ENCODE results near the gene RHBDD1.

The RHBDD1 gene

GRCh38 chr2:226909836-226910235 lies 74.0 kb downstream of the RHBDD1 start:
- H3K27ac ChIP-seq, result no peak overlapping the region
- TF ChIP-seq ZFX (IDR thresholded peaks at IDR 0.05), result no peak
- TF ChIP-seq CTCF (conservative IDR thresholded peaks at IDR 0.05), result no peak

GRCh38 chr2:226910384-226910783 lies 74.5 kb downstream of the RHBDD1 start:
- TF ChIP-seq CTCF (conservative IDR thresholded peaks at IDR 0.05), result no peak
- TF ChIP-seq ZFX (IDR thresholded peaks at IDR 0.05), result no peak
- H3K27ac ChIP-seq, result no peak overlapping the region

GRCh38 chr2:226911932-226912331 lies 76.1 kb downstream of the RHBDD1 start:
- no peak overlapping the region for H3K27ac ChIP-seq
- TF ChIP-seq CTCF (conservative IDR thresholded peaks at IDR 0.05) (no peak), ZFX (IDR thresholded peaks at IDR 0.05) (no peak)

GRCh38 chr2:226913641-226914040 lies 77.8 kb downstream of the RHBDD1 start:
- H3K27ac ChIP-seq, result no peak overlapping the region
- TF ChIP-seq CTCF (conservative IDR thresholded peaks at IDR 0.05) (no peak), ZFX (IDR thresholded peaks at IDR 0.05) (no peak)

GRCh38 chr2:226915846-226916360 lies 80.0 kb downstream of the RHBDD1 start:
- no peak overlapping the region for H3K27ac ChIP-seq
- TF ChIP-seq ZFX (IDR thresholded peaks at IDR 0.05), result no peak
- no peak for TF ChIP-seq CTCF (conservative IDR thresholded peaks at IDR 0.05)

- H3K27ac ChIP-seq, result no peak overlapping the region
- TF ChIP-seq CTCF (conservative IDR thresholded peaks at IDR 0.05) (no peak), ZFX (IDR thresholded peaks at IDR 0.05) (no peak)
These were observed 80.8 kb downstream of the RHBDD1 start for GRCh38 chr2:226916669-226917068.

- H3K27ac ChIP-seq, result no peak overlapping the region
- no peak for TF ChIP-seq ZFX (IDR thresholded peaks at IDR 0.05)
- TF ChIP-seq CTCF (conservative IDR thresholded peaks at IDR 0.05), result no peak
These were observed 96.6 kb downstream of the RHBDD1 start for GRCh38 chr2:226932443-226932842.
